Effector memory CD4-positive, alpha-beta T cell (primary cell): Measurements from ENCODE around the gene LRCH4.
"Not testable (repeated sequence)": the region's sequence is repeated elsewhere in the genome, so short reads cannot be mapped to it uniquely, and the experiment has no call there.

Experiments
- DNase-seq, 3 donors: peaks; one replicate each; pipeline ENCODE4 v3.0.0-alpha.2; 2020
- H3K27ac ChIP-seq: 2 replicates; pipeline ENCODE4 v1.7.0; 2013; ENCODE audit warnings: mild to moderate bottlenecking, low read length, moderate library complexity; ENCODE audit not compliant: insufficient read depth, poor library complexity, severe bottlenecking
- H3K27me3 ChIP-seq: replicated peaks from 2 replicates; pipeline ENCODE4 v1.7.0; 2013; ENCODE audit warnings: mild to moderate bottlenecking, low read length; ENCODE audit not compliant: insufficient read depth, control insufficient read depth, poor library complexity, severe bottlenecking
- H3K36me3 ChIP-seq: 2 replicates; pipeline ENCODE4 v1.7.0; 2013; ENCODE audit warnings: mild to moderate bottlenecking, low read length, moderate library complexity; ENCODE audit not compliant: control insufficient read depth, insufficient read depth
- H3K4me1 ChIP-seq: 2 replicates; pipeline ENCODE4 v1.7.0; 2013; ENCODE audit warnings: low read length, mild to moderate bottlenecking; ENCODE audit not compliant: control insufficient read depth, insufficient read depth, poor library complexity, severe bottlenecking
- H3K4me3 ChIP-seq: 2 replicates; pipeline ENCODE4 v1.7.0; 2013; ENCODE audit warnings: low read length, low read depth, mild to moderate bottlenecking; ENCODE audit not compliant: insufficient read depth, poor library complexity, severe bottlenecking
- H3K9me3 ChIP-seq: 2 replicates; pipeline ENCODE4 v1.7.0; 2013; ENCODE audit warnings: mild to moderate bottlenecking, low read length, moderate library complexity; ENCODE audit not compliant: control insufficient read depth

LRCH4 gene

GRCh38 chr7:100567031-100567730 is 18.7 kb downstream of the LRCH4 start:
- no peak overlapping the region for H3K4me3 ChIP-seq
- no peak overlapping the region for H3K27ac ChIP-seq
- DNase-seq = no peak
- no peaks in the 10 kb centered on the region for H3K9me3 ChIP-seq
- H3K36me3 ChIP-seq = peaks cover 15% of the 10 kb centered on the region
- peaks cover 37% of the 10 kb centered on the region for H3K4me1 ChIP-seq
- no peaks in the 10 kb centered on the region for H3K27me3 ChIP-seq

GRCh38 chr7:100566018-100566531 is 19.9 kb downstream of the LRCH4 start:
- no peaks in the 10 kb centered on the region for H3K27me3 ChIP-seq
- peaks cover 26% of the 10 kb centered on the region for H3K36me3 ChIP-seq
- peaks cover 29% of the 10 kb centered on the region for H3K4me1 ChIP-seq
- no peak overlapping the region for H3K27ac ChIP-seq
- DNase-seq = no peak
- no peak overlapping the region for H3K4me3 ChIP-seq
- H3K9me3 ChIP-seq = no peaks in the 10 kb centered on the region

- Histone ChIP-seq H3K4me3 (no peak overlapping the region), H3K27ac (no peak overlapping the region), H3K9me3 (no peaks in the 10 kb centered on the region), H3K4me1 (peaks cover 21% of the 10 kb centered on the region), H3K27me3 (no peaks in the 10 kb centered on the region), H3K36me3 (peaks cover 30% of the 10 kb centered on the region)
- no peak for DNase-seq
These were observed 20.8 kb downstream of the LRCH4 start for GRCh38 chr7:100565133-100565571.

- DNase-seq, H3K4me3 ChIP-seq, H3K9me3 ChIP-seq, H3K27me3 ChIP-seq: not testable (repeated sequence)
- Histone ChIP-seq H3K36me3 (peaks cover 32% of the 10 kb centered on the region), H3K27ac (peak overlapping the region; percentile 21), H3K4me1 (peaks cover 19% of the 10 kb centered on the region)
These were observed 21.5 kb downstream of the LRCH4 start for GRCh38 chr7:100564405-100564804.

GRCh38 chr7:100563809-100564400 is 22.0 kb downstream of the LRCH4 start:
- DNase-seq = peak; percentile 56 to 70 (median 60)
- Histone ChIP-seq H3K36me3 (peaks cover 32% of the 10 kb centered on the region), H3K9me3 (no peaks in the 10 kb centered on the region), H3K27me3 (no peaks in the 10 kb centered on the region), H3K4me1 (peaks cover 15% of the 10 kb centered on the region), H3K27ac (peak overlapping the region; percentile 21), H3K4me3 (no peak overlapping the region)

GRCh38 chr7:100563100-100563564 is 22.8 kb downstream of the LRCH4 start:
- no peak for DNase-seq
- Histone ChIP-seq H3K36me3 (peaks cover 32% of the 10 kb centered on the region), H3K27ac (no peak overlapping the region), H3K4me3 (no peak overlapping the region), H3K27me3 (no peaks in the 10 kb centered on the region), H3K9me3 (no peaks in the 10 kb centered on the region), H3K4me1 (peaks cover 12% of the 10 kb centered on the region)

GRCh38 chr7:100562195-100563099 is 23.5 kb downstream of the LRCH4 start:
- peaks cover 6% of the 10 kb centered on the region for H3K4me1 ChIP-seq
- no peak for DNase-seq
- no peaks in the 10 kb centered on the region for H3K27me3 ChIP-seq
- H3K36me3 ChIP-seq = peaks cover 32% of the 10 kb centered on the region
- H3K4me3 ChIP-seq = no peak overlapping the region
- no peaks in the 10 kb centered on the region for H3K9me3 ChIP-seq
- no peak overlapping the region for H3K27ac ChIP-seq

- Histone ChIP-seq H3K36me3 (peaks cover 36% of the 10 kb centered on the region), H3K9me3 (no peaks in the 10 kb centered on the region), H3K4me1 (peaks cover 5% of the 10 kb centered on the region), H3K27me3 (no peaks in the 10 kb centered on the region), H3K4me3 (no peak overlapping the region), H3K27ac (no peak overlapping the region)
- no peak for DNase-seq
These were observed 24.3 kb downstream of the LRCH4 start for GRCh38 chr7:100561491-100562194.

GRCh38 chr7:100559127-100559526 is 26.8 kb downstream of the LRCH4 start:
- Histone ChIP-seq H3K36me3 (peaks cover 52% of the 10 kb centered on the region), H3K27me3 (no peaks in the 10 kb centered on the region), H3K4me3 (no peak overlapping the region)

More at GRCh38 chr7:100559127-100559526, 26.8 kb downstream of the LRCH4 start:
- Histone ChIP-seq H3K9me3 (no peaks in the 10 kb centered on the region), H3K4me1 (peaks cover 5% of the 10 kb centered on the region), H3K27ac (no peak overlapping the region)
- no peak for DNase-seq
